K562 (cell line): ENCODE results near the gene THAP4. TPM values are rescaled to one million over a fixed set of nuclear protein-coding genes. Genes with fewer than 3 reads are reported as not detected.

ENCODE experiments used
- ATAC-seq: fragments of 200-7000 bp; cut with Tn5 transposase; 3 replicates; pipeline ENCODE4 v1.9.1; 2020; ENCODE audit warnings: moderate library complexity
- BruUV-seq: library from RNA; stranded (reverse); fragments of 400-500 nt; replicated peaks from 2 replicates; lab custom pipeline; 2021; lab: Mats Ljungman, UMichigan
- CTCF ChIA-PET: fragments of 300-600 bp; formaldehyde crosslinking; extraction: SDS; loops from one replicate; lab custom pipeline; 2021; ENCODE audit warnings: low intra/inter-chr PET ratio; lab: Yijun Ruan, JAX
- POLR2A ChIA-PET: fragments of 300-600, 350-650 bp; sonication (Branson Sonifier 250); formaldehyde crosslinking; extraction: SDS; loops from one replicate; lab custom pipeline; 2021; ENCODE audit warnings: antibody characterized with exemption, inconsistent platforms; lab: Yijun Ruan, JAX
- DNase-seq, 4 experiments: peaks; one replicate each; pipeline versions ENCODE4 v3.0.0 to v3.0.0-alpha.2; 2011 to 2018; ENCODE audit warnings: low spot score in 3 of 4, mixed read lengths in 3 of 4; ENCODE audit errors: extremely low read depth in 1 of 4
- FAIRE-seq: peaks from 2 replicates; lab custom pipeline; 2011; peaks lifted over from hg19 to GRCh38; lab: Jason Lieb, UNC
- H2AFZ ChIP-seq: 2 replicates; pipeline ENCODE4 v1.6.0; 2011; ENCODE audit warnings: low read depth, low read length, control low read depth, inconsistent platforms
- H3K27ac ChIP-seq: fragments of 200-600 bp; 3 replicates; pipeline ENCODE4 v1.8.0; 2011; ENCODE audit warnings: low read depth, mild to moderate bottlenecking, control low read depth, inconsistent platforms, low read length, moderate library complexity, mixed read lengths; ENCODE audit errors: extremely low read depth
- H3K27me3 ChIP-seq, 2 experiments: fragments of 300-600 bp in 1 of 2; 2 replicates in 1 of 2; 3 replicates in 1 of 2; pipeline versions ENCODE4 v1.6.0 to v1.8.0; 2011; ENCODE audit warnings: inconsistent platforms in 2 of 2, low read length in 2 of 2, mild to moderate bottlenecking in 1 of 2, mixed read lengths in 1 of 2, moderate library complexity in 1 of 2; ENCODE audit not compliant: control insufficient read depth in 2 of 2, insufficient read depth in 2 of 2
- H3K36me3 ChIP-seq: fragments of 300-600 bp; 3 replicates; pipeline ENCODE4 v1.8.0; 2011; ENCODE audit warnings: mild to moderate bottlenecking, low read length, inconsistent platforms; ENCODE audit not compliant: control insufficient read depth, insufficient read depth
- H3K4me1 ChIP-seq, 2 experiments: fragments of 200-600 bp in 1 of 2; replicated peaks in 1 of 2; 2 replicates in 1 of 2; 3 replicates in 1 of 2; pipeline versions ENCODE4 v1.5.1 to v1.8.0; 2011; ENCODE audit warnings: inconsistent platforms in 2 of 2, low read length in 2 of 2, mild to moderate bottlenecking in 1 of 2, mixed read lengths in 1 of 2, moderate library complexity in 1 of 2; ENCODE audit not compliant: control insufficient read depth in 2 of 2, insufficient read depth in 2 of 2
- H3K4me2 ChIP-seq: 2 replicates; pipeline ENCODE4 v1.6.1; 2011; ENCODE audit warnings: low read length, control low read depth, inconsistent platforms, mixed read lengths; ENCODE audit not compliant: insufficient read depth
- H3K4me3 ChIP-seq: fragments of 200-600 bp; sonication (generic), shearing (Covaris generic); 2 replicates; pipeline ENCODE4 v1.5.1; 2016; ENCODE audit warnings: control low read depth, inconsistent platforms
- H3K79me2 ChIP-seq: fragments of 200-600 bp; 3 replicates; pipeline ENCODE4 v1.8.0; 2011; ENCODE audit warnings: low read length, inconsistent platforms; ENCODE audit not compliant: control insufficient read depth, insufficient read depth
- H3K9ac ChIP-seq, 2 experiments: 2 replicates each; pipeline versions ENCODE4 v1.6.0 to v1.6.1; 2011; ENCODE audit warnings: low read depth in 2 of 2, low read length in 2 of 2, control low read depth in 1 of 2, inconsistent platforms in 1 of 2, mild to moderate bottlenecking in 1 of 2, mixed read lengths in 1 of 2; ENCODE audit not compliant: insufficient read depth in 1 of 2
- H3K9me1 ChIP-seq: one replicate; pipeline ENCODE4 v1.6.0; 2011; ENCODE audit warnings: inconsistent platforms, mild to moderate bottlenecking, low read length, moderate library complexity; ENCODE audit not compliant: control insufficient read depth, insufficient read depth
- H3K9me3 ChIP-seq: replicated peaks from 2 replicates; pipeline ENCODE4 v1.5.1; 2011; ENCODE audit warnings: low read depth, low read length, inconsistent platforms; ENCODE audit not compliant: control insufficient read depth, insufficient read depth
- H4K20me1 ChIP-seq: replicated peaks from 2 replicates; pipeline ENCODE4 v1.6.1; 2011; ENCODE audit warnings: low read length, inconsistent platforms, mixed read lengths; ENCODE audit not compliant: control insufficient read depth, insufficient read depth
- CHD7 ChIP-seq: fragments of 200-600 bp; sonication (generic); IDR thresholded peaks from one replicate; pipeline ENCODE4 v1.6.1; 2012; ENCODE audit warnings: mild to moderate bottlenecking, low read depth, low read length, inconsistent platforms
- PRMT5 ChIP-seq: sonication (generic); formaldehyde crosslinking; IDR thresholded peaks from 2 replicates; pipeline ENCODE4 v1.5.0; 2020; ENCODE audit warnings: missing genetic modification reagents
- SNRNP70 ChIP-seq: fragments of 200-400 bp; formaldehyde crosslinking; optimal IDR thresholded peaks from 2 replicates; pipeline ENCODE3; 2017; ENCODE audit warnings: low read depth, low read length
- ZNF644 ChIP-seq: fragments of 200-800 bp; sonication (Bioruptor generic); IDR thresholded peaks from 2 replicates; pipeline ENCODE4 v1.6.1; 2016; ENCODE audit warnings: low read depth, missing genetic modification characterization, missing compliant biosample characterization
- ZNF79 ChIP-seq: fragments of 250-450 bp; sonication (Bioruptor Pico); IDR thresholded peaks from 2 replicates; pipeline ENCODE4 v1.4.0; 2020; ENCODE audit warnings: low read depth, mild to moderate bottlenecking, moderate library complexity
- ZNF830 ChIP-seq: fragments of 250-450 bp; sonication (Bioruptor Pico); IDR thresholded peaks from 2 replicates; pipeline ENCODE4 v1.5.0; 2021; ENCODE audit warnings: mild to moderate bottlenecking
- WGBS: fragments of 100-300 bp; shearing (Covaris generic); methylation state at CpG from one replicate; pipeline ENCODE4 v1.1.6; 2016; ENCODE audit warnings: low coverage, mixed read lengths; ENCODE audit not compliant: insufficient coverage; ENCODE audit errors: missing lambda C conversion rate; 5-methylcytosine and 5-hydroxymethylcytosine counted together
- in situ Hi-C: fragments of 300-500 bp; cut with MboI; formaldehyde crosslinking; loops from 4 replicates; pipeline ENCODE4 v1.15.0; 2018; ENCODE audit warnings: inconsistent platforms, mixed read lengths
- intact Hi-C: fragments of 100-400 bp; cut with micrococcal nuclease; formaldehyde crosslinking; loops from 2 replicates; pipeline ENCODE4 v1.14.2; 2022
- polyA plus RNA-seq, 8 experiments: library from polyadenylated mRNA; depleted of rRNA in 4 of 8; stranded (reverse) in 5 of 8; unstranded in 3 of 8; fragments of >200 nt; fragmentation: Nextera tagmentation in 2 of 8; fragmentation: Illumina TruSeq in 1 of 8; extraction: Ambion mirVana in 2 of 8; extraction: Trizol in 1 of 8; gene quantifications; 2 replicates each; pipeline versions ENCODE4 v1.2.1 to v1.2.3, GENCODE V29; 2011 to 2014; ENCODE audit warnings: inconsistent platforms in 1 of 8, missing spikeins in 1 of 8
- total RNA-seq, 7 experiments: library from RNA; depleted of rRNA in 6 of 7; stranded (reverse); fragments of >200 nt in 6 of 7; fragmentation: Illumina TruSeq in 2 of 7; extraction: Trizol in 2 of 7; gene quantifications; 2 replicates each; pipeline versions ENCODE4 v1.2.1 to v1.2.3, GENCODE V29; 2011 to 2021; ENCODE audit warnings: low replicate concordance in 1 of 7

Gene THAP4
- total and polyA plus RNA-seq, 9 of the 15 experiments (the other 6 are each of a cell fraction or from before 2014, with no cell fraction given), result 8.6 to 60.9 (median 43.9) TPM

GRCh38 chr2:241597561-241597960, 39.4 kb downstream of the THAP4 start:
- Histone ChIP-seq H3K9me3 (no peaks in the 10 kb centered on the region), H3K4me1 (no peaks in the 10 kb centered on the region), H3K9me1 (no peaks in the 10 kb centered on the region), H3K4me3 (no peak overlapping the region), H3K79me2 (no peaks in the 10 kb centered on the region), H3K36me3 (peaks cover 60% of the 10 kb centered on the region; the same call in 2 of the 3 replicates), H3K9ac (no peak overlapping the region; a peak in 1 of 4 replicates), H4K20me1 (no peaks in the 10 kb centered on the region), H3K27me3 (no peaks in the 10 kb centered on the region), H3K4me2 (no peak overlapping the region), H3K27ac (no peak overlapping the region), H2AFZ (no peak overlapping the region)
- in situ Hi-C loops, result no loop called here
- BruUV-seq, result no TSS peak
- intact Hi-C loops, result no loop called here
- WGBS, result 98% methylated on average over 6 of the region's 6 CpGs
- ATAC-seq, result no peak
- ChIA-PET CTCF (no interaction called here), POLR2A (interaction anchor here (0.9 kb wide), 1 partner anchor 12 kb away, joined by 4 read pairs; no protein-coding TSS in a partner anchor)
- FAIRE-seq, result no peak
- DNase-seq, result no peak
- TF ChIP-seq ZNF644 (tag), result no peak
- no peak for TF ChIP-seq CHD7
- no peak for TF ChIP-seq ZNF79 (CRISPR knock-in tag)
- TF ChIP-seq SNRNP70, result no peak
- TF ChIP-seq ZNF830 (CRISPR knock-in tag), result no peak
- no peak for TF ChIP-seq PRMT5 (CRISPR knock-in tag)
